SK-N-SH (cell line): ENCODE results near the gene OR2B6. TPM values are rescaled to one million over a fixed set of nuclear protein-coding genes. Genes with fewer than 3 reads are reported as not detected.

Experiments used
- CTCF ChIA-PET: fragments of 300-600, 350-600 bp; formaldehyde crosslinking; extraction: SDS; loops from one replicate; lab custom pipeline; 2021; lab: Yijun Ruan, JAX
- POLR2A ChIA-PET: fragments of 350-600 bp; sonication (Branson Sonifier 250); formaldehyde crosslinking; extraction: SDS; loops from one replicate; lab custom pipeline; 2020; ENCODE audit warnings: antibody characterized with exemption, inconsistent platforms; lab: Yijun Ruan, JAX
- DNase-seq: peaks from one replicate; pipeline ENCODE4 v3.0.0; 2012
- H2AFZ ChIP-seq: fragments of 200-600 bp; sonication (generic); 2 replicates; pipeline ENCODE4 v1.8.1; 2016; ENCODE audit warnings: antibody characterized with exemption, mild to moderate bottlenecking, low read depth
- H3F3A ChIP-seq: fragments of 200-600 bp; sonication (generic); replicated peaks from 2 replicates; pipeline ENCODE3; 2016; ENCODE audit warnings: antibody characterized with exemption, mild to moderate bottlenecking; ENCODE audit not compliant: insufficient read depth
- H3K27ac ChIP-seq, 2 experiments: fragments of 200-500 bp in 1 of 2; fragments of 200-600 bp in 1 of 2; sonication (Bioruptor generic) in 1 of 2; sonication (generic), shearing (Covaris generic) in 1 of 2; 2 replicates each; pipeline versions ENCODE4 v1.5.1 to v1.6.1; 2014 to 2016; ENCODE audit warnings: low read depth in 2 of 2, inconsistent platforms in 1 of 2, low read length in 1 of 2, mild to moderate bottlenecking in 1 of 2, mixed read lengths in 1 of 2
- H3K27me3 ChIP-seq: fragments of 200-600 bp; sonication (generic), shearing (Covaris generic); 2 replicates; pipeline ENCODE4 v1.6.1; 2016; ENCODE audit warnings: mixed run types; ENCODE audit not compliant: insufficient read depth
- H3K36me3 ChIP-seq, 2 experiments: fragments of 200-500 bp in 1 of 2; fragments of 200-600 bp in 1 of 2; sonication (Bioruptor generic) in 1 of 2; sonication (generic) in 1 of 2; replicated peaks in 1 of 2; 2 replicates each; pipeline versions ENCODE3 to v1.5.1; 2014 to 2016; ENCODE audit warnings: low read length in 1 of 2, mild to moderate bottlenecking in 1 of 2; ENCODE audit not compliant: insufficient read depth in 2 of 2, control insufficient read depth in 1 of 2
- H3K4me1 ChIP-seq, 2 experiments: fragments of 200-500 bp in 1 of 2; fragments of 200-600 bp in 1 of 2; sonication (Bioruptor generic) in 1 of 2; sonication (generic), shearing (Covaris generic) in 1 of 2; 2 replicates each; pipeline versions ENCODE4 v1.5.1 to v1.6.1; 2014 to 2016; ENCODE audit warnings: low read depth in 1 of 2, low read length in 1 of 2, mixed run types in 1 of 2; ENCODE audit not compliant: insufficient read depth in 2 of 2, control insufficient read depth in 1 of 2
- H3K4me2 ChIP-seq: fragments of 200-600 bp; sonication (generic), shearing (Covaris generic); 2 replicates; pipeline ENCODE4 v1.6.1; 2017; ENCODE audit warnings: mixed run types
- H3K4me3 ChIP-seq, 2 experiments: fragments of 200-500 bp in 1 of 2; fragments of 200-600 bp in 1 of 2; sonication (Bioruptor generic) in 1 of 2; sonication (generic), shearing (Covaris generic) in 1 of 2; 2 replicates each; pipeline versions ENCODE4 v1.5.1 to v1.8.1; 2014 to 2016; ENCODE audit warnings: low read depth in 2 of 2, inconsistent platforms in 1 of 2, low read length in 1 of 2, mild to moderate bottlenecking in 1 of 2, mixed read lengths in 1 of 2, moderate library complexity in 1 of 2
- H3K79me2 ChIP-seq: fragments of 200-600 bp; sonication (generic); 2 replicates; pipeline ENCODE4 v1.8.1; 2017; ENCODE audit warnings: mild to moderate bottlenecking; ENCODE audit not compliant: insufficient read depth
- H3K9ac ChIP-seq: fragments of 200-600 bp; sonication (generic); 2 replicates; pipeline ENCODE4 v1.6.1; 2017; ENCODE audit warnings: mixed run types
- H3K9me2 ChIP-seq: fragments of 200-600 bp; sonication (generic); 2 replicates; pipeline ENCODE4 v1.6.1; 2017; ENCODE audit warnings: mixed run types
- H3K9me3 ChIP-seq: fragments of 200-600 bp; sonication (generic); 2 replicates; pipeline ENCODE4 v1.6.1; 2017; ENCODE audit warnings: mixed run types, mild to moderate bottlenecking, moderate library complexity
- H4K20me1 ChIP-seq: fragments of 200-600 bp; sonication (generic); 2 replicates; pipeline ENCODE4 v1.6.1; 2017; ENCODE audit warnings: mild to moderate bottlenecking, mixed run types; ENCODE audit not compliant: insufficient read depth
- FOSL2 ChIP-seq: IDR thresholded peaks from 2 replicates; pipeline ENCODE4 v1.4.0; 2012; ENCODE audit warnings: low read depth, mild to moderate bottlenecking, moderate library complexity, borderline replicate concordance
- FOXM1 ChIP-seq: IDR thresholded peaks from 2 replicates; pipeline ENCODE4 v1.4.0; 2012; ENCODE audit warnings: low read depth, mild to moderate bottlenecking
- GABPA ChIP-seq: IDR thresholded peaks from 2 replicates; pipeline ENCODE4 v1.4.0; 2012; ENCODE audit warnings: low read depth, mild to moderate bottlenecking
- GATA2 ChIP-seq: sonication (generic); formaldehyde crosslinking; IDR thresholded peaks from 2 replicates; pipeline ENCODE4 v1.5.0; 2020; ENCODE audit warnings: mild to moderate bottlenecking, missing genetic modification reagents
- JUND ChIP-seq: IDR thresholded peaks from 2 replicates; pipeline ENCODE4 v1.4.0; 2012
- MEF2A ChIP-seq: IDR thresholded peaks from 2 replicates; pipeline ENCODE4 v1.4.0; 2012; ENCODE audit warnings: low read depth, borderline replicate concordance
- MXI1 ChIP-seq: IDR thresholded peaks from 2 replicates; pipeline ENCODE4 v1.6.1; 2012; ENCODE audit warnings: mild to moderate bottlenecking, low read depth, low read length, improper control_type of control experiment
- PBX3 ChIP-seq: IDR thresholded peaks from 2 replicates; pipeline ENCODE4; 2012
- POLR2AphosphoS5 ChIP-seq: IDR thresholded peaks from 2 replicates; pipeline ENCODE4 v1.6.1; 2012; ENCODE audit warnings: low read depth, low read length
- RAD21 ChIP-seq: IDR thresholded peaks from 2 replicates; pipeline ENCODE4 v1.6.1; 2012; ENCODE audit warnings: mild to moderate bottlenecking, low read length
- RCOR1 ChIP-seq: fragments of 150-350 bp; IDR thresholded peaks from 2 replicates; pipeline ENCODE4 v1.6.1; 2017; ENCODE audit warnings: antibody characterized with exemption, low read length
- REST ChIP-seq: IDR thresholded peaks from 2 replicates; pipeline ENCODE4 v1.6.1; 2012; ENCODE audit warnings: mild to moderate bottlenecking, low read depth, low read length, moderate library complexity
- SIN3A ChIP-seq: IDR thresholded peaks from 2 replicates; pipeline ENCODE4 v1.6.1; 2012; ENCODE audit warnings: low read depth, mild to moderate bottlenecking, low read length, moderate library complexity, borderline replicate concordance
- TCF12 ChIP-seq: IDR thresholded peaks from 2 replicates; pipeline ENCODE4 v1.4.0; 2012
- TEAD4 ChIP-seq: IDR thresholded peaks from 2 replicates; pipeline ENCODE4 v1.4.0; 2012; ENCODE audit warnings: mild to moderate bottlenecking, borderline replicate concordance; ENCODE audit not compliant: insufficient read depth
- YY1 ChIP-seq: IDR thresholded peaks from 2 replicates; pipeline ENCODE4 v1.4.0; 2012; ENCODE audit warnings: low read depth, mild to moderate bottlenecking
- WGBS: methylation state at CpG from one replicate; pipeline ENCODE4 v1.1.6; 2017; ENCODE audit warnings: low lambda C conversion rate; 5-methylcytosine and 5-hydroxymethylcytosine counted together
- polyA plus RNA-seq, 3 experiments: library from polyadenylated mRNA; depleted of rRNA; stranded (reverse); fragments of >200 nt; gene quantifications; 2 replicates each; pipeline ENCODE4 v1.2.3, GENCODE V29; 2012
- TF ChIP-seq, protein P1 (sequence below): fragments of 150-350 bp; IDR thresholded peaks from 2 replicates; pipeline ENCODE4 v1.6.1; 2016; ENCODE audit warnings: mild to moderate bottlenecking, low read depth, low read length
- TF ChIP-seq, protein P2 (sequence below): IDR thresholded peaks from 2 replicates; pipeline ENCODE4 v1.4.0; 2012; ENCODE audit warnings: low read depth, borderline replicate concordance

The OR2B6 gene
- polyA plus RNA-seq, 1 of the 3 experiments (the other 2 are of a cell fraction) = 0.21 TPM

DNA sequence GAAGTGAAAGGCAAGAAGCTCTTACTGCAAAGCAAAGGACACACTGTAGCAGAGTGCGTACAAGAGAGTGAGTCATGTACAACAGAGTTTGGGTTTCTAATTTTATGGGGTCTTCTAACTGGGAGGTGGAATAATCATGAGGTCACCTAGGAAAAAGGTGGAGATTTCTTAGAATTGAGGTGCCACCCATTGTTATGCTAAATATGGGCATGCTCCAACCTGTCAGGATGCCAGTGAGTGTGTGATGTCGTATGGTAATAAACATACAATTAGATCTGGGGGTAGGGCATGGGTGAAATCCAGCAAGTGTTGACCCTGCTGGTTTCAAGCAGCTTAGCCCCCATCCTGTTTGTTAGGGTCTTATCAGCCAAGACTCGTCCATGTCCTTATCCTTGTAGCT is 46.6 kb downstream of the OR2B6 start (continued):
- TF ChIP-seq REST (no peak), YY1 (no peak), MXI1 (no peak), FOXM1 (no peak), GABPA (no peak), TEAD4 (no peak), PBX3 (no peak)
- TF ChIP-seq, protein P1, sequence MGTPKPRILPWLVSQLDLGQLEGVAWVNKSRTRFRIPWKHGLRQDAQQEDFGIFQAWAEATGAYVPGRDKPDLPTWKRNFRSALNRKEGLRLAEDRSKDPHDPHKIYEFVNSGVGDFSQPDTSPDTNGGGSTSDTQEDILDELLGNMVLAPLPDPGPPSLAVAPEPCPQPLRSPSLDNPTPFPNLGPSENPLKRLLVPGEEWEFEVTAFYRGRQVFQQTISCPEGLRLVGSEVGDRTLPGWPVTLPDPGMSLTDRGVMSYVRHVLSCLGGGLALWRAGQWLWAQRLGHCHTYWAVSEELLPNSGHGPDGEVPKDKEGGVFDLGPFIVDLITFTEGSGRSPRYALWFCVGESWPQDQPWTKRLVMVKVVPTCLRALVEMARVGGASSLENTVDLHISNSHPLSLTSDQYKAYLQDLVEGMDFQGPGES = no peak

GRCh38 chr6:28004350-28005151 is 47.5 kb downstream of the OR2B6 start:
- H3K4me1 ChIP-seq = peaks cover 0 to 3% of the 10 kb centered on the region in 2 experiments; a peak in 1 of 4 replicates
- no peaks in the 10 kb centered on the region for H4K20me1 ChIP-seq
- H3K4me2 ChIP-seq = no peak overlapping the region
- ChIA-PET CTCF (interaction anchor here (0.8 to 1.2 kb wide), 2 partner anchors 12 to 24 kb away, joined by 3 to 4 read pairs; no protein-coding TSS in a partner anchor), POLR2A (no interaction called here)
- no peaks in the 10 kb centered on the region for H3K36me3 ChIP-seq
- H3K27me3 ChIP-seq = no peaks in the 10 kb centered on the region
- H3K9me3 ChIP-seq = no peaks in the 10 kb centered on the region
- no peaks in the 10 kb centered on the region for H3K79me2 ChIP-seq
- H2AFZ ChIP-seq = no peak overlapping the region
- DNase-seq = no peak
- no peaks in the 10 kb centered on the region for H3F3A ChIP-seq
- no peak overlapping the region for H3K27ac ChIP-seq
- no peak overlapping the region for H3K4me3 ChIP-seq
- 23% methylated on average over 5 of the region's 5 CpGs for WGBS
- H3K9me2 ChIP-seq = no peaks in the 10 kb centered on the region
- no peak overlapping the region for H3K9ac ChIP-seq
- TF ChIP-seq FOSL2 (no peak), GATA2 (CRISPR knock-in tag) (no peak), RAD21 (no peak), YY1 (no peak), POLR2AphosphoS5 (no peak), TCF12 (no peak), RCOR1 (no peak), JUND (no peak), REST (no peak), SIN3A (no peak), FOXM1 (no peak), MEF2A (no peak)
- TF ChIP-seq, protein P2, sequence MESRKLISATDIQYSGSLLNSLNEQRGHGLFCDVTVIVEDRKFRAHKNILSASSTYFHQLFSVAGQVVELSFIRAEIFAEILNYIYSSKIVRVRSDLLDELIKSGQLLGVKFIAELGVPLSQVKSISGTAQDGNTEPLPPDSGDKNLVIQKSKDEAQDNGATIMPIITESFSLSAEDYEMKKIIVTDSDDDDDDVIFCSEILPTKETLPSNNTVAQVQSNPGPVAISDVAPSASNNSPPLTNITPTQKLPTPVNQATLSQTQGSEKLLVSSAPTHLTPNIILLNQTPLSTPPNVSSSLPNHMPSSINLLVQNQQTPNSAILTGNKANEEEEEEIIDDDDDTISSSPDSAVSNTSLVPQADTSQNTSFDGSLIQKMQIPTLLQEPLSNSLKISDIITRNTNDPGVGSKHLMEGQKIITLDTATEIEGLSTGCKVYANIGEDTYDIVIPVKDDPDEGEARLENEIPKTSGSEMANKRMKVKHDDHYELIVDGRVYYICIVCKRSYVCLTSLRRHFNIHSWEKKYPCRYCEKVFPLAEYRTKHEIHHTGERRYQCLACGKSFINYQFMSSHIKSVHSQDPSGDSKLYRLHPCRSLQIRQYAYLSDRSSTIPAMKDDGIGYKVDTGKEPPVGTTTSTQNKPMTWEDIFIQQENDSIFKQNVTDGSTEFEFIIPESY = no peak
